ENCODE measurements around the gene IKZF3.

DNA sequence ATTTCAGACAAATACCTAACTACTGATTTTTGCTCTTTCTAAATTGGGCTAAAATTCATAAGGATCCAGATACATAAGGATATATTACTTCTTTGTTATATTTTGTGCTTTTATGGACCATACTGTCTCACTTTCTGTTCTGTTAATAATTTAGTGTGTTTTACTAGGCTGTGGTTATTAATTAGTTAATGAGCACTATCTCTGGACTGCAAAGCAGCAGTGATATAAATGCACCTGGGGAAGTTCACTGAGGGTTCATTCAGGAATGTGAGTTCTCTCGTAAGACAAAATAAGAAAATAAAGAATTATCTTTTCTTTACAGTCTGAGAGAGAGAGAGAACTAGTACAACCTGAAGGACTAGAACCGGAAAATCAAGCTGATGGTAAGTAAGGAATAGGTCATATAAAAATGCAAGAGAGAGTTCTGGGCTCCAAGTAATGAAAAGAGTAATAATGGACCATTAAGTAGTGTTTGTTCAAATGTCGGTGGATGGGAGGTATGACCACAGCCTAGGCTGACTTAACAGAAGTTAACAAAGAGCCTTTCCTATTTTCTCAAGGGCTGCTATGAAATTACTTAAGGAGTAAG, 55.6 kb downstream of the IKZF3 start:
- TF ChIP-seq, protein P1, sequence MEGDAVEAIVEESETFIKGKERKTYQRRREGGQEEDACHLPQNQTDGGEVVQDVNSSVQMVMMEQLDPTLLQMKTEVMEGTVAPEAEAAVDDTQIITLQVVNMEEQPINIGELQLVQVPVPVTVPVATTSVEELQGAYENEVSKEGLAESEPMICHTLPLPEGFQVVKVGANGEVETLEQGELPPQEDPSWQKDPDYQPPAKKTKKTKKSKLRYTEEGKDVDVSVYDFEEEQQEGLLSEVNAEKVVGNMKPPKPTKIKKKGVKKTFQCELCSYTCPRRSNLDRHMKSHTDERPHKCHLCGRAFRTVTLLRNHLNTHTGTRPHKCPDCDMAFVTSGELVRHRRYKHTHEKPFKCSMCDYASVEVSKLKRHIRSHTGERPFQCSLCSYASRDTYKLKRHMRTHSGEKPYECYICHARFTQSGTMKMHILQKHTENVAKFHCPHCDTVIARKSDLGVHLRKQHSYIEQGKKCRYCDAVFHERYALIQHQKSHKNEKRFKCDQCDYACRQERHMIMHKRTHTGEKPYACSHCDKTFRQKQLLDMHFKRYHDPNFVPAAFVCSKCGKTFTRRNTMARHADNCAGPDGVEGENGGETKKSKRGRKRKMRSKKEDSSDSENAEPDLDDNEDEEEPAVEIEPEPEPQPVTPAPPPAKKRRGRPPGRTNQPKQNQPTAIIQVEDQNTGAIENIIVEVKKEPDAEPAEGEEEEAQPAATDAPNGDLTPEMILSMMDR (IDR thresholded peaks at IDR 0.05): no peak
- no peak for TF ChIP-seq EP300 (IDR thresholded peaks at IDR 0.05)
- no peak for TF ChIP-seq POLR2A (IDR thresholded peaks at IDR 0.05)
